ENCODE results near the gene STXBP4.

STXBP4 gene

GRCh38 chr17:55167024-55167725 is 198.6 kb downstream of the STXBP4 start:
- no peak for DNase-seq (ENCODE audit: low read depth, low spot score)

GRCh38 chr17:55168958-55169687 is 200.6 kb downstream of the STXBP4 start:
- no peak for DNase-seq (ENCODE audit: low read depth, low spot score)

- no peak for DNase-seq (ENCODE audit: low read depth, low spot score)
Observed at GRCh38 chr17:55171634-55172328, 203.2 kb downstream of the STXBP4 start.

GRCh38 chr17:55172612-55173011 is 204.0 kb downstream of the STXBP4 start:
- DNase-seq (ENCODE audit: low read depth, low spot score) = no peak

- no peak for DNase-seq (ENCODE audit: low read depth, low spot score)
Observed at GRCh38 chr17:55174133-55174532, 205.6 kb downstream of the STXBP4 start.

GRCh38 chr17:55175788-55176427 is 207.3 kb downstream of the STXBP4 start:
- no peak for DNase-seq (ENCODE audit: low read depth, low spot score)

GRCh38 chr17:55177159-55177854 is 208.7 kb downstream of the STXBP4 start:
- no peak for DNase-seq (ENCODE audit: low read depth, low spot score)

GRCh38 chr17:55177855-55178217 is 209.3 kb downstream of the STXBP4 start:
- no peak for DNase-seq (ENCODE audit: low read depth, low spot score)

- no peak for DNase-seq (ENCODE audit: low read depth, low spot score)
Observed at GRCh38 chr17:55186937-55187770, 218.6 kb downstream of the STXBP4 start.

- DNase-seq (ENCODE audit: low read depth, low spot score) = no peak
Observed at GRCh38 chr17:55190748-55191147, 222.2 kb downstream of the STXBP4 start.

- no peak for DNase-seq (ENCODE audit: low read depth, low spot score)
Observed at GRCh38 chr17:55198690-55199370, 230.3 kb downstream of the STXBP4 start.

GRCh38 chr17:55200904-55201303 is 232.3 kb downstream of the STXBP4 start:
- DNase-seq (ENCODE audit: low read depth, low spot score) = no peak

GRCh38 chr17:55201308-55201932 is 232.9 kb downstream of the STXBP4 start:
- DNase-seq (ENCODE audit: low read depth, low spot score) = no peak

- DNase-seq (ENCODE audit: low read depth, low spot score) = no peak
Observed at GRCh38 chr17:55202896-55203295, 234.3 kb downstream of the STXBP4 start.

- DNase-seq (ENCODE audit: low read depth, low spot score) = no peak
Observed at GRCh38 chr17:55208078-55208812, 239.7 kb downstream of the STXBP4 start.

- DNase-seq (ENCODE audit: low read depth, low spot score) = no peak
Observed at GRCh38 chr17:55210292-55210691, 241.7 kb downstream of the STXBP4 start.

GRCh38 chr17:55212880-55213279 is 244.3 kb downstream of the STXBP4 start:
- no peak for DNase-seq (ENCODE audit: low read depth, low spot score)

- DNase-seq (ENCODE audit: low read depth, low spot score) = no peak
Observed at GRCh38 chr17:55215711-55216110, 247.1 kb downstream of the STXBP4 start.

- DNase-seq (ENCODE audit: low read depth, low spot score) = no peak
Observed at GRCh38 chr17:55216888-55217287, 248.3 kb downstream of the STXBP4 start.
